NCI-H345 (cell line): Measurements from ENCODE around the gene AP3S1.
"Not testable (repeated sequence)": the region's sequence is repeated elsewhere in the genome, so short reads cannot be mapped to it uniquely, and the experiment has no call there.

Source experiments
- DNase-seq: peaks from one replicate; lab custom pipeline; 2025; lab: John Stamatoyannopoulos, UW

The AP3S1 gene

DNA sequence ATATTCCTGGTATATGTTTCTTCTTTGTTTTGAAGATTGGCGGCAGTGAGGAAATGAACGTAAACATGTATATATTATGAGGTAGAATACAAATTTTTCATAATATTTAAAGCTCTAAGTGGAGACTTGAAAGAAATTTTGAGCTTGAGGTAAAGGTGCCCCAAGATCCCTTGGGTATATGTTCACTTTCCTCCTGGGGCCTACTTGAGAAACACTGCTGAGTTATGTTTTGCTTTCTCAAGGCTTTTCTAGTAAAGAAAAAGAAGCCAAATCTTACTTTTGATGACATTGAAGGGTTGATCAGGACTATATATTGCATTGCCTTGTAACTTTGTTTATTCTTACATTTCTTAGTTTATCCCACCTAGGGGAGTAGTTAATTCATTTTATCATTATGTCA, 30.7 kb downstream of the AP3S1 start:
- no peak for DNase-seq

GRCh38 chr5:115873392-115873791, 31.7 kb downstream of the AP3S1 start:
- peak; percentile 74 for DNase-seq

- no peak for DNase-seq
These were observed 33.7 kb downstream of the AP3S1 start for GRCh38 chr5:115875447-115875846.

GRCh38 chr5:115877342-115877741, 35.6 kb downstream of the AP3S1 start:
- not testable (repeated sequence) for DNase-seq

GRCh38 chr5:115882434-115882833, 40.7 kb downstream of the AP3S1 start:
- DNase-seq, result not testable (repeated sequence)

- no peak for DNase-seq
These were observed 43.0 kb downstream of the AP3S1 start for GRCh38 chr5:115884704-115885103.

DNA sequence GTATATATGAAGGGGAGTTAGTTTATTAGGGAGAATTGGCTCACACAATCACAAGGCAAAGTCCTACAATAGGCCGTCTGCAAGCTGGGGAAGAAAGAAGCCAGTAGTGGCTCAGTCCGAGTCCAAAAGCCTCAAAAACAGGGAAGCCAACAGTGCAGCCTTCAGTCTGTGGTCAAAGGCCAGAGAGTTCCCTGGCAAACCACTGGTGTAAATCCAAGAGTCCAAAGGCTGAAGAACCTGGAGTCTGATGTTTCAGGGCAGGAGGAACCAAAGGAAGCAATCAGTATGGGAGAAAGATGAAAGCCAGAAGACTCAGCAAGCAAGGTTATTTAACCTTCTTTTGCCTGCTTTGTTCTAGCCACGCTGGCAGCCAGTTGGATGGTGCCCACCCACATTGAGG, 43.5 kb downstream of the AP3S1 start:
- DNase-seq, result not testable (repeated sequence)

- no peak for DNase-seq
These were observed 46.3 kb downstream of the AP3S1 start for GRCh38 chr5:115888027-115888426.

DNA sequence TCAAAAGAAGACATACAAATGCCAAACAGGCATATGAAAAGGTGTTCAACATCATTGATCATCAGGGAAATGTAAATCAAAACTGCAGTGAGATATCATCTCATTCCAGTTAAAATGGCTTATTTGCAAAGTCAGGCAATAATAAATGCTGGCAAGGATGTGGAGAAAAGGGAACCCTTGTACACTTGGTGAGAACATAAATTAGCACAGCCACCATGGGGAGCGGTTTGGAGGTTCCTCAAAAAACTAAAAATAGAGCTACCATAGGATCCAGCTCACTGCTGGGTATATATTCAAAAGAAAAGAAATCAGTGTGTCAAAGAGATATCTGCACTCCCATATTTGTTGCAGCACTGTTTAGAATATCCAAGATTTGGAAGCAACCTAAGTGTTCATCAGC, 50.3 kb downstream of the AP3S1 start:
- no peak for DNase-seq

DNA sequence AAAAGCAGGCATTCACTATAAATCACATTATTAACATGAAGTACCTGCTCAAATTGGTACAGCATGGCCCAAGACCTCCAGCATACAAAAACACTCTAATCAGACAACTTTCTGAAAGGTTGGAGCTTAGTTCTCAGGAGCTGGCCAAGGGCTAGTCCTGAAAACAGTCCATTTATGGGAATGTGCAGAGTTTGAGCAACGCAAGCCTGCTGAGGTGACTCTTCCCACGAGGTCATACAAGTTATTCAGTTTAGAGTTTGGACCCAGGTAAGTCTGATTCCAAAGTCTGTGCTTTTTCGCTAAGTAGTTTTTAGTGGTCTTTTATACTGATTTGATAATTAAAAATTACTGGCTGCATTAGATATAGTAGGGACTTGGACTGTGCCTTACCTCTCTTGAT, 52.6 kb downstream of the AP3S1 start:
- no peak for DNase-seq

GRCh38 chr5:115895821-115896220, 54.1 kb downstream of the AP3S1 start:
- DNase-seq, result no peak

DNA sequence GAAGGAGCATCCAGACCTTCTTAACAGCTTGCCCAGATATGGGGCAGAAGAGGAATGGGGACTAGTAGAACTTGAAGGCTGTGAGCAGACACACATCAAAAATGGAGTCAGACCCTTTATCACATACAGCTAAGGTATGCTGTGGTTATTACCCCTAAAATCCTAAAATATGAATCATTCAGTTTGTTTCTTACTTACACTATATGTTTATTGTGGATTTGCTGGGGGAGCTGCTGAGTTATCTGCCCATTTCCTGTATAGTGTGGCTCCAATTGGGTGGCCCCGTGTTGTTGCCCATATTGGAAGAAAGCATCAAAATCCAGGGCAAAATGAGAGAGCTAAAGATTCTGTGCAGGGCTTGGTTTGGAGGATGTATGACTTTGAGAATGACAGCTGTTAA, 56.9 kb downstream of the AP3S1 start:
- DNase-seq, result no peak

DNA sequence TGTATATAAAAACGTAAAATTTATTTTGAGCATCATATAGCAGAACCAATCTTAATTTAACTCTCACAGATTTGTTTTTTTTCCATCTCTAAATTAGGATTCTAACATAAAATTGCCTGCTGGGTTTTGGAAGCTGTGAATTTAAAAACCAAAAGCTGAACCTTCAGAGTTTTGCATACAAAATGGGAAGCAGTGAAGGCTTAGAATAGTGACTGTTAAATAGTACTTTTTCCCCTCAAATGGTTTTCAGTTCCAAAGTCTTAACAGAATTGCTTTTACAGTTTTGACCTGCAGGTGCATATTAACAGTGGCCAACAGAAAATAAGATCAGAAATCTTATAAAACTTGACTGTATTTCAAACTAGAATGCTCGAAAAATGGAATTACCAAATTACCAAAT, 65.4 kb downstream of the AP3S1 start:
- DNase-seq, result no peak

DNA sequence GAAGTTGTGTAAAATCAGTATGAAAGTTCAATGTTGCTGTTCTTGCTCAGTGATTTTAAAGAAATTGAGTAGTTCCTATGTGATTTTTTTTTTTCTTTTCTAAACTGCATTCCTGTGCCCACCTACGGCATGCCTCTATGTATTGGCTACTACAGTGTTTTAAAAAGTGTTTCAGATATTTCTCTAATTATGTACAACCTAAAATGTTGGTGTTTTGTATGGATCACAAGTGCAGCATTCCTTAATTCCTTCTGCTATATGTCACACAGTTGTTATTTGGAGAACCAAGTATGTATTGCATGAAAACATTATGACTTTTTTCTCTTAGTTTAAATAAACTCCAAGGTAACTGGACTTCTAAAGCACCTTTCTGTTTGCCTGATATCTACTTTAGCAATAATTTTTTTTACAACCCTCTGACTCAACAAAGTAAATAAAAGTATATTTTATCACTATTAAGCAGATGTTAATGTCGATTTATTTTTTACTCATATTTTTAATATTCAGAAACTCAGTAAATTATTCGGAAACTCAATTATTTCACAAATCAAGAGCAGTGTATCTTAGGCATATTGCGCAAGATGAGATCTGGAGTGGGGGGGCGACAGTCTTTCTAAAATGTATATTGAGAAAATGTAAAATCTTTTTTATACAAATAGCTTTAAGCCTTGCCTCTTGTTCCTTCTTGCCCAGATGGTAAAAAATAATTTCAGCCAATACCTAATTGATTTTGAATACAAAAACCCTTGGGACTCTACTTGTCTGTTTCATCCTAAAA, 72.1 kb downstream of the AP3S1 start:
- DNase-seq, result not testable (repeated sequence)

GRCh38 chr5:115920171-115920725, 78.5 kb downstream of the AP3S1 start:
- DNase-seq, result no peak

DNA sequence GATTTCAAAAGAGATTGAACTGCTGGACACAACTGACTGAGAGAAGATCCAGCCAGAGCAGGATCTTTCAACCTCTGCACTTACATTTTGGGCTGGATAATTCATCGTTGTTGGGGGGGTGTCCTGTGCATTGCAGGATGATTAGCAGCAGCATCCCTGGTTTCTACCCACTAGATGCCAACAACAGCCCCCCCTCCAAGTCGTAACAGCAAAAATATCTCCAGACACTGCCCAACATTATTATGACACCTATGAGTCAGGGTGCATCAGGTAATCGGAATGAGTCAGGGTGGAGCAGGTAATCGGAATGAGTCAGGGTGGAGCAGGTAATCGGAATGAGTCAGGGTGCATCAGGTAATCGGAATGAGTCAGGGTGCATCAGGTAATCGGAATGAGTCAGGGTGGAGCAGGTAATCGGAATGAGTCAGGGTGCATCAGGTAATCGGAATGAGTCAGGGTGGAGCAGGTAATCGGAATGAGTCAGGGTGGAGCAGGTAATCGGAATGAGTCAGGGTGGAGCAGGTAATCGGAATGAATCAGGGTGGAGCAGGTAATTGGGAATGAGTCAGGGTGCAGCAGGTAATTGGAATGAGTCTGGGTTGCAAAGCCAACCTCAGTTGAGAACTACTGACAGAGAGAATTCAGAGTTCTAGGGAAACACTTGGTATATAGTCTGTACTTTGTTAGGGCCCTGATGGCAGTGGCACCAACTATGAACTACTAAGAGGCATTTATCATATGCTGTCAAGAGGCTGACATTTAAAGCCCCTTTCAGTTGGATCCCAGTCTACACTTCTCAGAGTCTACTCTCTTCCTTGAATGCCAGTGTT, 87.1 kb downstream of the AP3S1 start:
- DNase-seq, result not testable (repeated sequence)

GRCh38 chr5:115930171-115930570, 88.4 kb downstream of the AP3S1 start:
- not testable (repeated sequence) for DNase-seq

DNA sequence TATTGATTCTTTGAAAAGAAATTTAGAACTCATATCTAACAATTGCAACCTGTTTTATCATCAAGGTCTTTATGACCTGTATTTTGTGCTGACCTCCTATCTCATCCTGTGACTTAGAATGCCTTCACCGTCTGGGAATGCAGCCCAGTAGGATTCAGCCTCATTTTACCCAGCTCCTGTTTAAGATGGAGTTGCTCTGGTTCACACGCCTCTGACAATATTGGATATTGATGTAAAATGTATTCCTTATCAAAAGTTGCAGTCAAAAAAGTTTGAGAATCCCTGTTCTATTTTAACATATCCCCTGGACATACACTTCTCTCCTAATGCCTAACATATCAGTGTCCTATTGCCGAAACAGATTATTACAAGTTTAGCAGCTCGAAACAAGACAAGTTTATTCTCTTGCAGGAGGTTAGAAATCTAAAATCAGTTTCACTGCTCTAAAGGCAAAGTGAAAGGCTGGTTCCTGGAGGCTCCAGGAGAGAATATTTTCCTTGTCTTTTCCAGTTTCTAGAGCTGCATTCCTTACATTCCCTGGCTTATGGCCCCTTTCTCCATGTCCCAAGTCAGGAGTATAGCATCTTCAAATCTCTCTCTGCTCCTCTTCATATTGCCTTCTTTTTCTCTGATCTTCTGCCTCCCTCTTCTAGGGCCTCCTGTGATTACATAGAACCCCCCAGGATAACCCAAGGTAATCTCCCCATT, 89.0 kb downstream of the AP3S1 start:
- DNase-seq, result no peak

DNA sequence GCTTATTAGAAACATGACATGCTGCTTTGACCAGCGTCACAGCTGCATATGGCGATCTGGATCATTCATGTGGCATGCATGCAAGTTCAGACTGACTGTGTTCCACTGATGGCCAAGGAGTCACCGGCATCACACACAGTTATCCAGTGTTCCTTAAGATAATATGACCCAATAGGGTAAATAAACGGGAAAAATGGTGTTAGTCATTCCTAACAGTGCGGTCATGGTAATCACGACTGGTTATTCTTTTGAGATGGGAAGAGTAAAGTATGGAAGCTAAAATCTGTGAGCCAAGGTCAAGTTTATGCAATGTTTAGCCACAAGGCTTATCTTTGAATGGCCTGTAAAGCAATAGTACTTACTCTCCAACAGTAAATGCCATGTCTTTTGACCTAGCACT, 91.3 kb downstream of the AP3S1 start:
- no peak for DNase-seq

- no peak for DNase-seq
These were observed 92.7 kb downstream of the AP3S1 start for GRCh38 chr5:115934388-115934974.

GRCh38 chr5:115936031-115936430, 94.3 kb downstream of the AP3S1 start:
- DNase-seq, result no peak

- DNase-seq, result no peak
These were observed 97.3 kb downstream of the AP3S1 start for GRCh38 chr5:115939059-115939458.
